Stimulated activated CD4-positive, alpha-beta T cell treated with anti-CD3 and anti-CD28 coated beads, Interleukin-1b, Interleukin-23, amount 100 ng/mL, for 4 hours (primary cell): ENCODE measurements around the gene DNAJB12.
"Not testable (repeated sequence)": the region's sequence is repeated elsewhere in the genome, so short reads cannot be mapped to it uniquely, and the experiment has no call there.

Source experiments
- DNase-seq, 2 donors: peaks; one replicate each; pipeline ENCODE4 v3.0.0-alpha.2; 2020; ENCODE audit warnings: low read depth in 2 of 2

Gene DNAJB12

GRCh38 chr10:72316748-72317435 lies 37.8 kb downstream of the DNAJB12 start:
- no peak for DNase-seq

- DNase-seq = no peak
These were observed 38.4 kb downstream of the DNAJB12 start for GRCh38 chr10:72316386-72316700.

- DNase-seq = no peak
These were observed 38.9 kb downstream of the DNAJB12 start for GRCh38 chr10:72315611-72316385.

- DNase-seq = no peak
These were observed 39.7 kb downstream of the DNAJB12 start for GRCh38 chr10:72315054-72315453.

- no peak for DNase-seq
These were observed 40.5 kb downstream of the DNAJB12 start for GRCh38 chr10:72314263-72314662.

- DNase-seq = no peak
These were observed 41.8 kb downstream of the DNAJB12 start for GRCh38 chr10:72312865-72313391.

- no peak for DNase-seq
These were observed 43.1 kb downstream of the DNAJB12 start for GRCh38 chr10:72311667-72312066.

GRCh38 chr10:72310636-72311035 lies 44.1 kb downstream of the DNAJB12 start:
- no peak for DNase-seq

- no peak for DNase-seq
These were observed 44.5 kb downstream of the DNAJB12 start for GRCh38 chr10:72310241-72310633.

GRCh38 chr10:72309290-72310240 lies 45.2 kb downstream of the DNAJB12 start:
- no peak for DNase-seq

GRCh38 chr10:72308320-72308987 lies 46.3 kb downstream of the DNAJB12 start:
- no peak for DNase-seq

GRCh38 chr10:72307711-72308110 lies 47.0 kb downstream of the DNAJB12 start:
- not testable (repeated sequence) for DNase-seq

GRCh38 chr10:72306215-72306760 lies 48.4 kb downstream of the DNAJB12 start:
- no peak for DNase-seq

GRCh38 chr10:72303424-72304128 lies 51.1 kb downstream of the DNAJB12 start:
- DNase-seq = no peak

- no peak for DNase-seq
These were observed 55.9 kb downstream of the DNAJB12 start for GRCh38 chr10:72298592-72299519.

- DNase-seq = peak; percentile 81 to 84
These were observed 56.7 kb downstream of the DNAJB12 start for GRCh38 chr10:72297805-72298591.

GRCh38 chr10:72297281-72297804 lies 57.4 kb downstream of the DNAJB12 start:
- DNase-seq = peak; percentile 81 to 91

GRCh38 chr10:72296829-72297280 lies 57.9 kb downstream of the DNAJB12 start:
- not testable (repeated sequence) for DNase-seq
